Gastrocnemius medialis (tissue), 4 donors: Measurements from ENCODE around the gene TBATA. TPM values are rescaled to one million over a fixed set of nuclear protein-coding genes. Genes with fewer than 3 reads are reported as not detected.

Source experiments
- ATAC-seq, 2 donors: fragments of 150-250 bp; one replicate each; pipeline ENCODE4 v1.9.1; 2016
- DNase-seq, 2 donors: peaks; one replicate each; pipeline ENCODE4 v3.0.0-alpha.2; 2019
- H3K27ac ChIP-seq, 4 donors: fragments of 200-600 bp; sonication (generic); 1 replicate in 1 of 4; 2 replicates in 3 of 4; pipeline ENCODE4 v1.5.1; 2016 to 2018; ENCODE audit warnings: mild to moderate bottlenecking in 2 of 4, moderate library complexity in 1 of 4
- H3K27me3 ChIP-seq, 3 donors: fragments of 200-600 bp; sonication (generic) in 2 of 3; 1 replicate in 1 of 3; 2 replicates in 2 of 3; pipeline versions ENCODE4 v1.5.1 to v1.6.0; 2016 to 2019; ENCODE audit warnings: mild to moderate bottlenecking in 1 of 3, moderate library complexity in 1 of 3
- H3K36me3 ChIP-seq, 2 donors: fragments of 200-600 bp; sonication (generic) in 1 of 2; one replicate each; pipeline ENCODE4 v1.5.1; 2017 to 2018
- H3K4me1 ChIP-seq, 2 donors: fragments of 200-600 bp; sonication (generic) in 1 of 2; one replicate each; pipeline ENCODE4 v1.5.1; 2016 to 2017; ENCODE audit warnings: mild to moderate bottlenecking in 2 of 2
- H3K4me3 ChIP-seq, 4 donors: fragments of 200-600 bp; sonication (generic) in 3 of 4; 1 replicate in 1 of 4; 2 replicates in 3 of 4; pipeline ENCODE4 v1.5.1; 2016 to 2019; ENCODE audit warnings: mild to moderate bottlenecking in 2 of 4
- H3K9me3 ChIP-seq, 3 donors: fragments of 200-600 bp; sonication (generic) in 2 of 3; 1 replicate in 1 of 3; 2 replicates in 2 of 3; pipeline ENCODE4 v1.5.1; 2016 to 2019
- CTCF ChIP-seq, 5 experiments: fragments of 450-650 bp in 3 of 5; fragments of 200-600 bp in 2 of 5; sonication (generic) in 2 of 5; IDR thresholded peaks in 4 of 5; conservative IDR thresholded peaks in 1 of 5; 1 replicate in 4 of 5; 2 replicates in 1 of 5; pipeline ENCODE4 v1.5.1; 2016 to 2019; ENCODE audit warnings: antibody characterized with exemption in 5 of 5, mild to moderate bottlenecking in 3 of 5, moderate library complexity in 3 of 5
- POLR2A ChIP-seq, 2 donors: fragments of 450-650 bp; IDR thresholded peaks; one replicate each; pipeline ENCODE4 v1.6.1; 2017; ENCODE audit warnings: antibody characterized with exemption in 2 of 2, mild to moderate bottlenecking in 2 of 2, moderate library complexity in 2 of 2
- in situ Hi-C, 4 donors: fragments of 200-750 bp; cut with MboI; loops; one replicate each; pipeline versions ENCODE4 v1.15.0 to v1.8.0; 2017; ENCODE audit warnings: low sequenced_read_pairs in 4 of 4
- intact Hi-C: fragments of 100-400 bp; cut with DNase I; formaldehyde crosslinking; loops from one replicate; pipeline ENCODE4 v1.15.1; 2023; ENCODE audit warnings: low total_unique reads
- total RNA-seq, 4 donors: library from RNA; depleted of rRNA; stranded (reverse); fragments of >200 nt; gene quantifications; one replicate each; pipeline versions ENCODE4 v1.1.0 to v1.2.3, GENCODE V29; 2016

Gene TBATA
- total RNA-seq, 4 donors from 2014 or later: not detected

- Histone ChIP-seq H3K4me3 (no peak overlapping the region), H3K27ac (no peak overlapping the region), H3K36me3 (no peaks in the 10 kb centered on the region), H3K9me3 (no peaks in the 10 kb centered on the region), H3K4me1 (no peaks in the 10 kb centered on the region), H3K27me3 (no peaks in the 10 kb centered on the region)
- TF ChIP-seq POLR2A (IDR thresholded peaks at IDR 0.05) (no peak), CTCF (IDR thresholded peaks at IDR 0.05 in 4 of 5, conservative IDR thresholded peaks at IDR 0.05 in 1 of 5) (no peak)
- in situ Hi-C loops (no loop called here), intact Hi-C loops (no loop called here)
- ATAC-seq: no peak
- no peak for DNase-seq
Observed at GRCh38 chr10:70735161-70735560, 50.0 kb downstream of the TBATA start.

GRCh38 chr10:70733051-70733450 is 52.1 kb downstream of the TBATA start:
- DNase-seq (no peak), ATAC-seq (no peak)
- no peak for TF ChIP-seq CTCF (IDR thresholded peaks at IDR 0.05 in 4 of 5, conservative IDR thresholded peaks at IDR 0.05 in 1 of 5)
- TF ChIP-seq POLR2A (IDR thresholded peaks at IDR 0.05): no peak
- H3K9me3 ChIP-seq: no peaks in the 10 kb centered on the region
- intact Hi-C loops (no loop called here), in situ Hi-C loops (no loop called here)
- H3K4me3 ChIP-seq: no peak overlapping the region
- H3K4me1 ChIP-seq: no peaks in the 10 kb centered on the region
- H3K27me3 ChIP-seq: no peaks in the 10 kb centered on the region
- H3K27ac ChIP-seq: no peak overlapping the region
- H3K36me3 ChIP-seq: no peaks in the 10 kb centered on the region

- intact Hi-C loops (no loop called here), in situ Hi-C loops (no loop called here)
- no peak for TF ChIP-seq POLR2A (IDR thresholded peaks at IDR 0.05)
- TF ChIP-seq CTCF (IDR thresholded peaks at IDR 0.05 in 4 of 5, conservative IDR thresholded peaks at IDR 0.05 in 1 of 5): no peak
- no peak overlapping the region for H3K4me3 ChIP-seq
- H3K4me1 ChIP-seq: no peaks in the 10 kb centered on the region
- H3K27ac ChIP-seq: no peak overlapping the region
- DNase-seq: no peak
- ATAC-seq: no peak
- no peaks in the 10 kb centered on the region for H3K27me3 ChIP-seq
- H3K36me3 ChIP-seq: no peaks in the 10 kb centered on the region
- H3K9me3 ChIP-seq: no peaks in the 10 kb centered on the region
Observed at GRCh38 chr10:70732569-70732968, 52.6 kb downstream of the TBATA start.

- H3K36me3 ChIP-seq: no peaks in the 10 kb centered on the region
- no peaks in the 10 kb centered on the region for H3K27me3 ChIP-seq
- intact Hi-C loops (no loop called here), in situ Hi-C loops (no loop called here)
- TF ChIP-seq POLR2A (IDR thresholded peaks at IDR 0.05) (no peak), CTCF (IDR thresholded peaks at IDR 0.05 in 4 of 5, conservative IDR thresholded peaks at IDR 0.05 in 1 of 5) (no peak)
- DNase-seq (no peak), ATAC-seq (no peak)
- H3K4me1 ChIP-seq: no peaks in the 10 kb centered on the region
- no peak overlapping the region for H3K27ac ChIP-seq
- H3K4me3 ChIP-seq: no peak overlapping the region
- H3K9me3 ChIP-seq: no peaks in the 10 kb centered on the region
Observed at GRCh38 chr10:70730955-70731354, 54.2 kb downstream of the TBATA start.

GRCh38 chr10:70729763-70730357 is 55.3 kb downstream of the TBATA start:
- ATAC-seq: no peak
- Histone ChIP-seq H3K4me1 (no peaks in the 10 kb centered on the region), H3K4me3 (no peak overlapping the region), H3K9me3 (no peaks in the 10 kb centered on the region), H3K36me3 (no peaks in the 10 kb centered on the region), H3K27ac (no peak overlapping the region), H3K27me3 (no peaks in the 10 kb centered on the region)
- in situ Hi-C loops (no loop called here), intact Hi-C loops (no loop called here)
- TF ChIP-seq CTCF (IDR thresholded peaks at IDR 0.05 in 4 of 5, conservative IDR thresholded peaks at IDR 0.05 in 1 of 5) (no peak), POLR2A (IDR thresholded peaks at IDR 0.05) (no peak)
- no peak for DNase-seq
